H4 (cell line): ENCODE results near the gene TNRC6A. TPM values are rescaled to one million over a fixed set of nuclear protein-coding genes. Genes with fewer than 3 reads are reported as not detected.
"Not testable (repeated sequence)": the region's sequence is repeated elsewhere in the genome, so short reads cannot be mapped to it uniquely, and the experiment has no call there.

Experiments used
- DNase-seq: peaks from one replicate; pipeline ENCODE4 v3.0.0-alpha.2; 2015; ENCODE audit warnings: low spot score
- total RNA-seq: library from RNA; depleted of rRNA; stranded (reverse); fragments of >200 nt; shearing (Covaris generic); gene quantifications from 2 replicates; pipeline ENCODE4 v1.2.3, GENCODE V29; 2014

Gene TNRC6A
- total RNA-seq, 1 experiment from 2014 or later: 10.1 TPM

- DNase-seq: no peak
These were observed 85.6 kb downstream of the TNRC6A start for GRCh38 chr16:24815021-24815420.

DNA sequence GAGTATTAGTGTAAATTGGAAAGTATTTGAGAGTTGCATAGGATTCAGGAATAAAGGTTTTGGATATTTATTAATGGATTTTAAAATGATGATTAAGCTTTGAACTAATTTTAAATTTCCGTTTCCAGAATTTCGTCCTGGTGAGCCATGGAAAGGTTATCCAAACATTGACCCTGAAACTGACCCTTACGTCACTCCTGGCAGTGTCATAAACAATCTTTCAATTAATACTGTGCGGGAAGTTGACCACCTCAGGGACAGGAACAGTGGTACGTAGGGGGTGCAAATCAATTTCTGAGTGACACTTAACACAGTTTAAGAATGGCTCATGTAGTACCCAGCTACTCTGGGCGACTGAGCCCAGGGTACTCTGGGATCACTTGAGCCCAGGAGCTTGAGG lies 87.2 kb downstream of the TNRC6A start:
- DNase-seq: no peak

DNA sequence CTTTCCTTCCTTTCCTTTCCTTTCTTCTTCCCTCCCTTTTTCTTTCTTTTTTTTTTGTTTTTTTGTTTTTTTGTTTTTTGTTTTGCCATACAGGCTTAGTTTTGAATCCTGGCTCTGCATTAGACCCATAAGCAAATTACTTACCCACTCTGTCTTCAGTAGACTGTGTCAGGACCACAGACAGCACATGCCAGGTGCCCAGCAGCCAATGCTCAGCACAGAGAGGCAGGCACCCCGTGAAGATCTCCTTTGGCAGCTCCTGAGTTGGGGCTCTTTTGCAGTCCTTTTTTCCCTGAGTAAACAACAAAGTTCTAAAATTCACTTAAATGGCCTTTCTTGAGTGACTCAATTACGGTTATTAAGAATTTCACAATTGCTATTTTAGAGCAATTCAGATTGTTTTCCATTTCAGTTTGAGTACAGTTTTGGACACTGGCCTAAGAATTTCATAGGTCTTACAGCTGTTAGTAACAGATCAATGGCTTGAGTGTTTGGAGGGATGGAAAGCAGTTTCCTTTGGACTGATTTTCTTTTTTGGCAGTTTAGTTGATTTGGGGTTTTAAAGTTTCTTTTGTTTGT lies 90.1 kb downstream of the TNRC6A start:
- DNase-seq: no peak

GRCh38 chr16:24820522-24820921 lies 91.1 kb downstream of the TNRC6A start:
- no peak for DNase-seq

- no peak for DNase-seq
These were observed 91.7 kb downstream of the TNRC6A start for GRCh38 chr16:24821129-24821528.

DNA sequence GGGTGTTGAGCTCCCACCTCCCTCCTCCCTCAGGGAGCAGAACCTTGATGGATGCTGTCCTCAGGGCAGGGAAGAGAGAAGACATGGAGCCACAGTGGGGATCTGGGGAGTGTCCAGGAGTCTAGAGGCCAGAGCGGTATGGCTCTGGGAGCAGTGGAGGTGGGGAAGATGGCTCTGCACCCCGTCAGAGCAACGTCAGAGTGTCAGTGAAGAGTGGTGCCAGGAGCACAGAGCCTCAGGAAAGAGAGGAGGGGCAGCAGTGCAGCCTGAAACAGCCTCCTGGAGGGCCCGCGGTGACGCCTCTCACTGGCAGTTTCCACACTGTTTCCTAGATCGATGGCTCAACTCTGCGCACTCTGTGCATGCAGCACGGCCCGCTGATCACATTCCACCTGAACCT lies 93.1 kb downstream of the TNRC6A start:
- DNase-seq: no peak

DNA sequence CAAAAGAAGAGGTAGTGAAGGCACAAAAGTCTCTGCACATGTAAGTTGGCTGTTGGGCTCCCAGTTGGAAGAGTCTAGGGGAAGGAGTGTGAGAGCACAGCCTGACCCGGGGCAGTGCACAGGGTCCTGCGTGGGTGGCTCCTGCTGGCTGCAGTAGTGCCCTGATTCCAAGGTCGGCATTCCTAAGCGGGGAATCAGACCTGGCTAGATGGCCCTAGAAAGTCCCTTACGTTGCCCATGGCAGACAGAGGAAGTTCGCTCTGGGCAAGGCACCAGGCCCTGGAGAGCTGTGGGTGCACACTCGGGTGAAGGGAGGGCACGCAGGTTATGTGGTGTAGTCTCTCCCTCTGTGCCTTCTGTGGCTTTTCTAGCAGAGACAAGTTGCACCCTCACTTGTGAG lies 93.5 kb downstream of the TNRC6A start:
- no peak for DNase-seq

GRCh38 chr16:24825696-24826095 lies 96.2 kb downstream of the TNRC6A start:
- DNase-seq: no peak

- DNase-seq: no peak
These were observed 96.7 kb downstream of the TNRC6A start for GRCh38 chr16:24826096-24826690.

DNA sequence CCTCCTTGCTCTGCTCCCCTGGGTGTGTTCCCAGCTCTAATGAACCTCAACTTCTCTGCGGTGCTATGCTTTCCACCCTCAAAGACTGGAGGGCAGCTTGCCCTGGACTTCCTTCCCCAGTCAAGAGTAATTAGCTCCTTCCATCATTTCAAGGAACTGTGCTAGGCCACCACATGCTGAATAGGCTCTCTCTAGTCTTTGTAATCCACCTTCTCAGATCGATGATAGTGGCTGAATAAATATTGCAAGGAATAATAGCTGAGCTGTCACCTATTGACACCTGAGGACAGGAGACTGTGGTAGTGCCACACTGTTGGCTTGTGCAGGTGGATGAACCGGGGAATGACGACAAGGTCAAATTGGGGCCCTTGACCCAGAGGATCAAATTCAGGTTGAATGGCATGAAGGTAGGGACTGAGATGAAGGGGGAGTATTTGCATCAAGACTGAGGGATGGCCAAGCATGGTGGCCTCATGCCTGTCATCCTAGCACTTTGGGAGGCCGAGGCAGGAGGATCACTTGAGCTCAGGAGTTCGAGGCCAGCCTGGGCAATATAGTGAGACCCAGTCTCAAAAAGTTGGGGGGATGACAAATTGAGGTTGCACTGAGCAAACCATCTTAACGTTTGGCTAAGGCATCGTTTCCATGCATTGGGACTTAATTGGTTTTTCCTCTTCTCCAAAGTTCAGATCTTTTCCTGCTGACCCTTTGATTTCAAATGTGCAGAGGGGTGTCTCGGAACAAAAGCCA lies 97.5 kb downstream of the TNRC6A start:
- no peak for DNase-seq

- no peak for DNase-seq
These were observed 99.7 kb downstream of the TNRC6A start for GRCh38 chr16:24829153-24829552.

- no peak for DNase-seq
These were observed 103.9 kb downstream of the TNRC6A start for GRCh38 chr16:24833352-24833751.

GRCh38 chr16:24834459-24835335 lies 105.2 kb downstream of the TNRC6A start:
- DNase-seq: peak; percentile 56

- no peak for DNase-seq
These were observed 107.4 kb downstream of the TNRC6A start for GRCh38 chr16:24836836-24837235.

DNA sequence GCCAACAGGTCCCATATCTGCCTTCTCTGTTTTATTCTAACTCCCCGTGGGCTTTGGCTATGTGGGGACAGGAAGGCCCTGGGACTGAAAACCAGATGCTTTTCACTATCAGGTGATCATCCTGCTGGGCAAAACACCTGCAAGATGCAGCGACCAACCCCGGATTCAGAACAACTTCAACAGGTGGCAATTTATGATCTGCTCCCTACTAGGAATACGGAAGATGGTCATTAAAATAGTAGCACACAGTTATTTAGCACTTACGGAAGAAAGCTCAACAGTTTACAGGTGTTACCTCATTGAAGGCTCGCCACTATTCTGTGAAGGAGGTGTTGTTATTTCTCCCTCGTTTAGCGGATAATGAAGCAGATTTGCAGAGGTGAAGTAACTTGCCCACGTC lies 108.5 kb downstream of the TNRC6A start:
- DNase-seq: no peak

DNA sequence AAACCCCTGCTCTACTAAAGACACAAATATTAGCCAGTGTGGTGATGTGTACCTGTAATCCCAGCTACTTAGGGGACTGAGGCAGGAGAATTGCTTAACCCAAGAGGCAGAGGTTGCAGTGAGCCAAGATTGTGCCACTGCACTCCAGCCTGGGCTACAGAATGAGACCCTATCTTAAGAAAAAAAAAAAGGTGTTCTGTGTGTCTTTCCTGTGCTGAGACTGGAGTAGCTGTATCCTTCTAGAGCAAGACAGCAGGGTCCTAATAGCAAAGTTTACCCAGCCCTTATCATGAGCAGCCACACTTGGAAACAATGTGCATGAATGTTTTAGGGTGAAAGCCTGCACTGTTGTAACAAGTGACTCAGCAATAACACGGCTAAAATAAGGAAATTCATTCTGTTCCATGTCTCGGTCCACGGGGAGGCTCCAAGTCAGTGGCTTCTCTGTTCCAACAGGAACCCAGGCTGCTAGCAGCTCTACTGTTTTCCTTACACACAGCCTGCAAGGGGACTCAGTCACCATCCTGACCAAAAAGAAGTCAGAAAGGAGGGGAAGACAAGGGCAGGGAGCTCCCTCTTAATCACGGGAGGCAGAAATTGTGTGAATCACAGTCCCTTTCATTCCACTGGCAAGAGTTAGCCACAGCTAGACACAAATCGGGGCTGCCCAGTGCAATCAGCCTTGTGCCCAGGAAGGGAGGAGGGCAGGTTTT lies 109.3 kb downstream of the TNRC6A start:
- DNase-seq: peak; percentile 61

- no peak for DNase-seq
These were observed 110.0 kb downstream of the TNRC6A start for GRCh38 chr16:24839347-24839972.

GRCh38 chr16:24841291-24841690 lies 111.8 kb downstream of the TNRC6A start:
- no peak for DNase-seq

DNA sequence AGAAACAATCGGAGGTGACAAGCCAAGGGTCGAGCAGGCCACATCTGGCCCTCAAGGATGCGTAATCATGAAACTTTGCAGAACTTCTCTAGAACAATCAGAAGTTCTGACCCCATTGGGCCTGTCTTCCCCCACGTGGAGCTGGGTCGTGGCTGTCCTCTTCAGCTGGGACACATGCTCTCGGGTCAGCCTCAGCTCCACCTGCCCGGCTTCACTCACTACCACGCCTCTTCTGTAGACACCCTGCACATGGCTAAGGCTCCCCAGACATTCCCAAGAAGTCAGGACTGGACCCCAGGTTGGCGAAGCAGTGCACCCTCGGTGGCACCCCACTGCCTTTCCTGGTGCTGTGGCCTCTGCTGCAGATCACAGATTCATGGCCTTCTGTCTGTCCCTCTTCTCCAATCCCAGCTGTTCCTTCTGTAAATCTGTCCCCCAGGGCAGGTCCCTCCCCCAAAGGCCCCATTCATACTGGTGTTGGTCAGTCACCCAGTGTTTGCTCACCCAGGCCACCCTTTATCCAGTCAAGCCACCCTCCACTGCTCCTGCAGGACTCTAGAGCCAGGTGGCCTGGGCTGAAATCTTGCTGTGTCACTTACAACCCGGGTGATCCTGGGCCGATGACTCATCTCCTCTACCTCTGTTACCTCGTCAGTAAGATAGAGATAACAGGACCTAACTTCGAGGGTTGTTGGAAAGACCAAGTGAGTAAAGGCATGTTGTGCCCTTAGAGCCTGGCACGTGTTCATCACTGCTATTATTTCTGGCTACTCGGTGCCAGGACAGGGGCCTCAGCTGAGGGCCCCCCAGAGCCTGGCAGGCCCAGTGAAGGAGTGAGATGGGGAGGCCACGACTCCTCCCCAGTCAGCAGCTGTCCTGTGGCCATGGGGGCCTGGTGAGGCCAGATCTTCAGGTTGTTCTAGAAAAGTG lies 114.9 kb downstream of the TNRC6A start:
- peak; percentile 71 for DNase-seq

DNA sequence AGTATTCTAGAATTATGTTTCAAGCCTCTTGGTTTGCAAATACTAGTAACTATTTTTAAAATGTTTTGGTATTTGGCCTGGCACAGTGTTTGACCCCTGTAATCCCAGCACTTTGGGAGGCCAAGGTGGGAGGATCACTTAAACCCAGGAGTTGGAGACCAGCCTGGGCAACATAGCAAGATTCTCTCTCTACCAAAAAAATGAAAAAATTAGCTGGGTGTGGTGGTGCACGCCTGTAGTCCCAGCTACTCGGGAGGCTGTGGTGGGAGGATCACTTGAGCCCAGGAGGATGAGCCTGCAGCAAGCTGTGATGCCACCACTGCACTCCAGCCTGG lies 115.5 kb downstream of the TNRC6A start:
- not testable (repeated sequence) for DNase-seq
